PC-3 (cell line): ENCODE measurements around the gene CCDC63. TPM values are rescaled to one million over a fixed set of nuclear protein-coding genes. Genes with fewer than 3 reads are reported as not detected.

Experiments used
- ATAC-seq: fragments of 200-7000 bp; cut with Tn5 transposase; 2 replicates; pipeline ENCODE4 v1.9.1; 2020; ENCODE audit warnings: mild to moderate bottlenecking, moderate library complexity
- BruUV-seq: library from RNA; stranded (reverse); fragments of 400-500 nt; replicated peaks from 2 replicates; lab custom pipeline; 2021; lab: Mats Ljungman, UMichigan
- CTCF ChIA-PET: fragments of 300-600 bp; sonication (Branson Sonifier 250); formaldehyde crosslinking; loops from one replicate; lab custom pipeline; 2022; ENCODE audit warnings: antibody characterized with exemption; lab: Charles Lee
- POLR2A ChIA-PET: fragments of 300-600 bp; sonication (Branson Sonifier 250); formaldehyde crosslinking; loops from one replicate; lab custom pipeline; 2022; ENCODE audit warnings: antibody characterized with exemption; ENCODE audit not compliant: unreplicated experiment; lab: Charles Lee
- DNase-seq: peaks from one replicate; pipeline ENCODE4 v3.0.0-alpha.2; 2015
- H2AFZ ChIP-seq: fragments of 300-600 bp; sonication (generic); 2 replicates; pipeline ENCODE4 v1.6.0; 2016; ENCODE audit warnings: antibody characterized with exemption, low read length
- H3F3A ChIP-seq: fragments of 300-600 bp; sonication (generic); one replicate; pipeline ENCODE4 v1.6.0; 2017; ENCODE audit warnings: antibody characterized with exemption, low read length, control low read depth, mild to moderate bottlenecking; ENCODE audit not compliant: unreplicated experiment
- H3K27ac ChIP-seq: fragments of 300-600 bp; sonication (generic); 2 replicates; pipeline ENCODE4 v1.5.1; 2016; ENCODE audit warnings: mild to moderate bottlenecking, low read length
- H3K27me3 ChIP-seq: fragments of 300-600 bp; sonication (generic); 2 replicates; pipeline ENCODE4 v1.6.1; 2016; ENCODE audit warnings: low read length, mixed read lengths
- H3K36me3 ChIP-seq: fragments of 300-600 bp; sonication (generic); 2 replicates; pipeline ENCODE4 v1.6.1; 2016; ENCODE audit warnings: low read depth, mixed run types, low read length, mixed read lengths
- H3K4me1 ChIP-seq: fragments of 300-600 bp; sonication (generic); 2 replicates; pipeline ENCODE4 v1.5.1; 2016; ENCODE audit warnings: low read length; ENCODE audit not compliant: insufficient read depth
- H3K4me2 ChIP-seq: fragments of 300-600 bp; sonication (generic); 2 replicates; pipeline ENCODE4 v1.6.0; 2016; ENCODE audit warnings: low read length
- H3K4me3 ChIP-seq: fragments of 300-600 bp; sonication (generic); 2 replicates; pipeline ENCODE4 v1.5.1; 2016; ENCODE audit warnings: mild to moderate bottlenecking, low read length, mixed read lengths
- H3K79me2 ChIP-seq: fragments of 300-600 bp; sonication (generic); 2 replicates; pipeline ENCODE4 v1.6.1; 2017; ENCODE audit warnings: low read length, mixed read lengths
- H3K9ac ChIP-seq: fragments of 300-600 bp; sonication (generic); 2 replicates; pipeline ENCODE4 v1.6.0; 2016; ENCODE audit warnings: mild to moderate bottlenecking, low read length
- H3K9me2 ChIP-seq: fragments of 300-600 bp; sonication (generic); replicated peaks from 2 replicates; pipeline ENCODE4 v1.6.1; 2016; ENCODE audit warnings: mixed run types, low read length, mixed read lengths
- H3K9me3 ChIP-seq: fragments of 300-600 bp; sonication (generic); 2 replicates; pipeline ENCODE4 v1.6.1; 2016; ENCODE audit warnings: low read length, mixed read lengths
- H4K20me1 ChIP-seq: fragments of 300-600 bp; sonication (generic); 2 replicates; pipeline ENCODE4 v1.6.1; 2016; ENCODE audit warnings: low read length, mixed read lengths
- CTCF ChIP-seq: fragments of 300-600 bp; sonication (generic); conservative IDR thresholded peaks from 2 replicates; pipeline ENCODE4 v1.5.1; 2017; ENCODE audit warnings: antibody characterized with exemption, low read depth, mild to moderate bottlenecking, low read length
- EZH2 ChIP-seq: fragments of 300-600 bp; sonication (generic); IDR thresholded peaks from one replicate; pipeline ENCODE4 v1.6.1; 2017; ENCODE audit warnings: antibody characterized with exemption, mild to moderate bottlenecking, low read length; ENCODE audit not compliant: unreplicated experiment
- EZH2phosphoT487 ChIP-seq: fragments of 300-600 bp; sonication (generic); IDR thresholded peaks from 2 replicates; pipeline ENCODE4 v1.6.1; 2018; ENCODE audit warnings: mild to moderate bottlenecking, antibody characterized with exemption, low read length, borderline replicate concordance
- intact Hi-C: fragments of 100-400 bp; cut with micrococcal nuclease; formaldehyde crosslinking; loops from 2 replicates; pipeline ENCODE4 v1.9.0; 2023
- total RNA-seq: library from RNA; depleted of rRNA; stranded (reverse); fragments of >200 nt; gene quantifications from 2 replicates; pipeline ENCODE4 v1.2.3, GENCODE V29; 2014

CCDC63 gene
- total RNA-seq, 1 experiment from 2014 or later, result not detected

- Histone ChIP-seq H3K4me2 (no peak overlapping the region), H3K27ac (no peak overlapping the region), H3K27me3 (no peaks in the 10 kb centered on the region), H3K9me3 (no peaks in the 10 kb centered on the region), H3K4me3 (no peak overlapping the region), H4K20me1 (no peaks in the 10 kb centered on the region), H3K9ac (no peak overlapping the region), H2AFZ (no peak overlapping the region), H3K9me2 (no peaks in the 10 kb centered on the region), H3K4me1 (peaks cover 15% of the 10 kb centered on the region), H3K36me3 (no peaks in the 10 kb centered on the region), H3K79me2 (no peaks in the 10 kb centered on the region), H3F3A (no peaks in the 10 kb centered on the region)
- intact Hi-C loops, result loop anchor here (5.0 kb wide), 4 partner anchors 87 to 377 kb away; no protein-coding TSS in a partner anchor
- no TSS peak for BruUV-seq
- ATAC-seq, result no peak
- no peak for DNase-seq
- POLR2A ChIA-PET, result no interaction called here
- CTCF ChIA-PET, result no interaction called here
- no peak for TF ChIP-seq CTCF
- TF ChIP-seq EZH2phosphoT487, result no peak
- TF ChIP-seq EZH2, result no peak
These were observed 88.8 kb downstream of the CCDC63 start for GRCh38 chr12:110935588-110935987.

GRCh38 chr12:110936367-110937103 is 89.7 kb downstream of the CCDC63 start:
- no peaks in the 10 kb centered on the region for H3K27me3 ChIP-seq
- CTCF ChIA-PET, result no interaction called here
- no peaks in the 10 kb centered on the region for H3F3A ChIP-seq
- peak overlapping the region; percentile 68 for H3K4me2 ChIP-seq
- H3K9me3 ChIP-seq, result no peaks in the 10 kb centered on the region
- TF ChIP-seq CTCF (no peak), EZH2phosphoT487 (no peak), EZH2 (no peak)
- no TSS peak for BruUV-seq
- no peak for ATAC-seq
- no peaks in the 10 kb centered on the region for H3K79me2 ChIP-seq
- intact Hi-C loops, result loop anchor here (1.0 to 5.0 kb wide), 5 partner anchors 86 to 376 kb away; no protein-coding TSS in a partner anchor
- H3K4me3 ChIP-seq, result no peak overlapping the region
- H2AFZ ChIP-seq, result no peak overlapping the region
- no peaks in the 10 kb centered on the region for H4K20me1 ChIP-seq
- no peak overlapping the region for H3K9ac ChIP-seq
- peaks cover 15% of the 10 kb centered on the region for H3K4me1 ChIP-seq
- no peak for DNase-seq
- POLR2A ChIA-PET, result no interaction called here
- H3K27ac ChIP-seq, result no peak overlapping the region
- no peaks in the 10 kb centered on the region for H3K36me3 ChIP-seq
- H3K9me2 ChIP-seq, result no peaks in the 10 kb centered on the region

DNA sequence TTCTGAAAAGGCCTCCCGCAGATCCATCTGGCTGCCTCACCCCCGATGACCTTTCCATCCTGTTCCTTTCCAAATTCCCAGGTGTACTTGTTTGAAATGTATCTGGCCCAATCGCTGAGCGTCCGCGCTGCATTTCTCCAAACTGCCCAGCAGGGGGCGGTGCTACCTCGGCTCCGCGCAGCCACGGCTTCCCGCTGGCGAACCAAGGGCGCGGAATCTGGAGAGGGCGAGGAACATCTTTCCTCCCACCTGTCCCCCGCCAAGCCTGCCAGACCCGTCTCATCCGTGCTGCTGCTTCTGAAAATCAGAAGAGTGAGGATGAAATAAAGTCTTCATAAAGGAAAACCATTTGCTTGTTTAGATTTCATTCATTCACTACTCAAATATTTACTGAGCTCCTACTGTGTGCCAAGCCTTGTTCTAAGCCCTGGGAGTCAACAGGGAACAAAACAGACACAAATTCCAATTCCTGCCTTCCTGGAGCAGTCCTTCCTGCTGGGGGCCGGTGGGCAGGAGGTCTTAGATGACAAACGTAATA is 90.4 kb downstream of the CCDC63 start:
- intact Hi-C loops, result loop anchor here (1.0 to 5.0 kb wide), 5 partner anchors 85 to 375 kb away; no protein-coding TSS in a partner anchor
- DNase-seq (peak; percentile 79), ATAC-seq (peak; percentile 53)
- H3K79me2 ChIP-seq, result no peaks in the 10 kb centered on the region
- H3K27ac ChIP-seq, result no peak overlapping the region
- no peaks in the 10 kb centered on the region for H3K9me2 ChIP-seq
- H3K4me3 ChIP-seq, result peak overlapping the region; percentile 23; the same call in 1 of the 2 replicates
- H3K4me2 ChIP-seq, result peak overlapping the region; percentile 68
- no peaks in the 10 kb centered on the region for H3K36me3 ChIP-seq
- peak overlapping the region; percentile 80 for H2AFZ ChIP-seq
- peaks cover 15% of the 10 kb centered on the region for H3K4me1 ChIP-seq
- ChIA-PET POLR2A (no interaction called here), CTCF (interaction anchor here (0.6 to 0.7 kb wide), 3 partner anchors 20 to 376 kb away, joined by 3 to 5 read pairs (median 4); no protein-coding TSS in a partner anchor)
- no TSS peak for BruUV-seq
- H3K9me3 ChIP-seq, result no peaks in the 10 kb centered on the region
- no peaks in the 10 kb centered on the region for H3K27me3 ChIP-seq
- no peak overlapping the region for H3K9ac ChIP-seq
- TF ChIP-seq CTCF (peak; percentile 98), EZH2 (no peak)
- H3F3A ChIP-seq, result no peaks in the 10 kb centered on the region
- H4K20me1 ChIP-seq, result no peaks in the 10 kb centered on the region
